Osteoblast (primary cell): Measurements from ENCODE around the gene SPIRE1. TPM values are rescaled to one million over a fixed set of nuclear protein-coding genes. Genes with fewer than 3 reads are reported as not detected.

Source experiments
- DNase-seq: peaks from one replicate; pipeline ENCODE4 v3.0.0; 2011; ENCODE audit warnings: low spot score, mixed read lengths; ENCODE audit not compliant: insufficient read length; ENCODE audit errors: missing footprints
- H2AFZ ChIP-seq: 2 replicates; pipeline ENCODE4 v1.6.0; 2011; ENCODE audit warnings: mild to moderate bottlenecking, low read length
- H3K27ac ChIP-seq: 2 replicates; pipeline ENCODE4 v1.5.1; 2011; ENCODE audit warnings: mild to moderate bottlenecking, low read depth, low read length, moderate library complexity
- H3K27me3 ChIP-seq: 2 replicates; pipeline ENCODE4 v1.6.0; 2012; ENCODE audit warnings: mild to moderate bottlenecking, control low read depth, inconsistent platforms, low read length, moderate library complexity; ENCODE audit not compliant: insufficient read depth
- H3K36me3 ChIP-seq: 2 replicates; pipeline ENCODE4 v1.5.1; 2011; ENCODE audit warnings: mild to moderate bottlenecking, low read length, control low read depth, moderate library complexity; ENCODE audit not compliant: insufficient read depth
- H3K4me1 ChIP-seq: 2 replicates; pipeline ENCODE4 v1.5.1; 2011; ENCODE audit warnings: mild to moderate bottlenecking, low read length, control low read depth, moderate library complexity; ENCODE audit not compliant: insufficient read depth
- H3K4me2 ChIP-seq: 2 replicates; pipeline ENCODE4 v1.6.0; 2011; ENCODE audit warnings: mild to moderate bottlenecking, low read length; ENCODE audit not compliant: insufficient read depth
- H3K4me3 ChIP-seq: fragments of 200-600 bp; sonication (generic); 3 replicates; pipeline ENCODE4 v1.5.1; 2012; ENCODE audit warnings: mild to moderate bottlenecking, low read length, inconsistent platforms; ENCODE audit not compliant: insufficient read depth
- H3K79me2 ChIP-seq: 2 replicates; pipeline ENCODE4 v1.6.0; 2012; ENCODE audit warnings: mild to moderate bottlenecking, low read length, control low read depth, inconsistent platforms; ENCODE audit not compliant: insufficient read depth
- H3K9me3 ChIP-seq: 2 replicates; pipeline ENCODE4 v1.5.1; 2011; ENCODE audit warnings: low read depth, low read length, control low read depth
- H4K20me1 ChIP-seq: 2 replicates; pipeline ENCODE4 v1.6.0; 2012; ENCODE audit warnings: mild to moderate bottlenecking, low read length, control low read depth; ENCODE audit not compliant: insufficient read depth
- CTCF ChIP-seq: IDR thresholded peaks from 2 replicates; pipeline ENCODE4 v1.5.1; 2011; ENCODE audit warnings: mild to moderate bottlenecking, low read depth, low read length, moderate library complexity; ENCODE audit errors: extremely low read depth
- total RNA-seq: library from RNA; depleted of rRNA; stranded (reverse); fragments of >200 nt; gene quantifications from 2 replicates; pipeline ENCODE4 v1.2.3, GENCODE V29; 2012

Gene SPIRE1
- total RNA-seq, 1 donor, result 64.4 TPM

GRCh38 chr18:12659904-12660605 is 2.1 kb upstream of the SPIRE1 start:
- no peak overlapping the region for H2AFZ ChIP-seq
- H3K4me1 ChIP-seq, result peaks cover 4% of the 10 kb centered on the region
- H3K4me3 ChIP-seq, result no peak overlapping the region
- peak; percentile 89 for TF ChIP-seq CTCF
- no peaks in the 10 kb centered on the region for H3K27me3 ChIP-seq
- H3K79me2 ChIP-seq, result peaks cover 21% of the 10 kb centered on the region
- H4K20me1 ChIP-seq, result no peaks in the 10 kb centered on the region
- no peak overlapping the region for H3K27ac ChIP-seq
- H3K36me3 ChIP-seq, result no peaks in the 10 kb centered on the region
- DNase-seq, result peak; percentile 96
- H3K4me2 ChIP-seq, result no peak overlapping the region
- H3K9me3 ChIP-seq, result no peaks in the 10 kb centered on the region

GRCh38 chr18:12658426-12659138 is 675 bp upstream of the SPIRE1 start:
- Histone ChIP-seq H3K27me3 (no peaks in the 10 kb centered on the region), H3K36me3 (no peaks in the 10 kb centered on the region), H3K79me2 (peaks cover 35% of the 10 kb centered on the region), H3K27ac (no peak overlapping the region), H3K9me3 (no peaks in the 10 kb centered on the region), H3K4me2 (peak overlapping the region; percentile 91), H3K4me3 (peak overlapping the region; percentile 93), H2AFZ (peak overlapping the region; percentile 83), H4K20me1 (peaks cover 4% of the 10 kb centered on the region), H3K4me1 (peaks cover 7% of the 10 kb centered on the region)
- peak; percentile 91 for DNase-seq
- TF ChIP-seq CTCF, result no peak

- Histone ChIP-seq H3K9me3 (no peaks in the 10 kb centered on the region), H2AFZ (peak overlapping the region; percentile 85), H3K4me2 (peak overlapping the region; percentile 91), H4K20me1 (peaks cover 13% of the 10 kb centered on the region), H3K79me2 (peaks cover 50% of the 10 kb centered on the region), H3K27me3 (no peaks in the 10 kb centered on the region), H3K27ac (peak overlapping the region; percentile 97), H3K4me1 (peaks cover 19% of the 10 kb centered on the region), H3K36me3 (no peaks in the 10 kb centered on the region), H3K4me3 (peak overlapping the region; percentile 93)
- TF ChIP-seq CTCF, result no peak
- DNase-seq, result peak; percentile 87
These were observed 796 bp downstream of the SPIRE1 start for GRCh38 chr18:12656938-12657683.

- H3K4me1 ChIP-seq, result peaks cover 22% of the 10 kb centered on the region
- no peaks in the 10 kb centered on the region for H3K9me3 ChIP-seq
- H3K36me3 ChIP-seq, result no peaks in the 10 kb centered on the region
- peaks cover 55% of the 10 kb centered on the region for H3K79me2 ChIP-seq
- H3K27ac ChIP-seq, result peak overlapping the region; percentile 97
- no peaks in the 10 kb centered on the region for H3K27me3 ChIP-seq
- DNase-seq, result peak; percentile 93
- peak overlapping the region; percentile 91 for H3K4me2 ChIP-seq
- no peak for TF ChIP-seq CTCF
- peak overlapping the region; percentile 93 for H3K4me3 ChIP-seq
- H2AFZ ChIP-seq, result peak overlapping the region; percentile 85
- peaks cover 13% of the 10 kb centered on the region for H4K20me1 ChIP-seq
These were observed 1.3 kb downstream of the SPIRE1 start for GRCh38 chr18:12656605-12656937.
